Prostate gland (tissue), 2 donors: Measurements from ENCODE around the gene EPHB4. TPM values are rescaled to one million over a fixed set of nuclear protein-coding genes. Genes with fewer than 3 reads are reported as not detected.

Experiments used
- DNase-seq: peaks from one replicate; pipeline ENCODE4 v3.0.0-alpha.2; 2019; ENCODE audit warnings: low spot score
- H3K27ac ChIP-seq, 2 donors: fragments of 200-600 bp; sonication (generic); 2 replicates each; pipeline ENCODE4 v1.5.1; 2017 to 2019
- H3K27me3 ChIP-seq: fragments of 200-600 bp; sonication (generic); replicated peaks from 2 replicates; pipeline ENCODE4 v1.5.1; 2019; ENCODE audit not compliant: insufficient read depth
- H3K36me3 ChIP-seq, 2 donors: fragments of 200-600 bp; sonication (generic); 1 replicate in 1 of 2; 2 replicates in 1 of 2; pipeline versions ENCODE4 v1.5.1 to v1.8.1; 2017 to 2019
- H3K4me1 ChIP-seq: fragments of 200-600 bp; sonication (generic); replicated peaks from 2 replicates; pipeline ENCODE4 v1.5.1; 2019
- H3K4me3 ChIP-seq, 2 donors: fragments of 200-600 bp; sonication (generic); 2 replicates each; pipeline ENCODE4 v1.5.1; 2017 to 2019
- H3K9me3 ChIP-seq: fragments of 200-600 bp; sonication (generic); 2 replicates; pipeline ENCODE4 v1.5.1; 2017
- CTCF ChIP-seq, 4 experiments: fragments of 200-600 bp in 2 of 4; fragments of 450-650 bp in 2 of 4; sonication (generic) in 2 of 4; IDR thresholded peaks; 1 replicate in 3 of 4; 2 replicates in 1 of 4; pipeline ENCODE4 v1.5.1; 2016 to 2019; ENCODE audit warnings: antibody characterized with exemption in 4 of 4, mild to moderate bottlenecking in 2 of 4, moderate library complexity in 2 of 4
- POLR2A ChIP-seq: fragments of 450-650 bp; IDR thresholded peaks from one replicate; pipeline ENCODE4 v1.6.1; 2016; ENCODE audit warnings: antibody characterized with exemption, mild to moderate bottlenecking
- POLR2AphosphoS5 ChIP-seq: sonication (generic); formaldehyde crosslinking; IDR thresholded peaks from one replicate; pipeline ENCODE4 v1.6.1; 2017; ENCODE audit warnings: antibody characterized with exemption
- WGBS: methylation state at CpG from one replicate; pipeline ENCODE4 v1.1.5; 2018; 5-methylcytosine and 5-hydroxymethylcytosine counted together
- intact Hi-C: fragments of 100-400 bp; cut with DNase I; formaldehyde crosslinking; loops from one replicate; pipeline ENCODE4 v1.14.2; 2022
- total RNA-seq, 2 donors: library from RNA; depleted of rRNA; stranded (reverse); fragments of >200 nt; gene quantifications; one replicate each; pipeline ENCODE4 v1.1.0, GENCODE V29; 2016

EPHB4 gene
- total RNA-seq, 2 donors from 2014 or later: 78.6 to 80.8 TPM

GRCh38 chr7:100873599-100874299 lies 46.4 kb upstream of the EPHB4 start:
- peaks cover 0 to 10% of the 10 kb centered on the region in 2 donors for H3K36me3 ChIP-seq
- no peaks in the 10 kb centered on the region for H3K27me3 ChIP-seq
- intact Hi-C loops: no loop called here
- TF ChIP-seq CTCF (IDR thresholded peaks at IDR 0.05): no peak
- TF ChIP-seq POLR2A: no peak
- TF ChIP-seq POLR2AphosphoS5: no peak
- peaks cover 16% of the 10 kb centered on the region for H3K4me1 ChIP-seq
- H3K4me3 ChIP-seq: peak overlapping the region in 1 of 2 donors; percentile 79
- no peak for DNase-seq
- H3K27ac ChIP-seq: peak overlapping the region in 1 of 2 donors; percentile 90
- H3K9me3 ChIP-seq: no peaks in the 10 kb centered on the region
- 85% methylated on average over 10 of the region's 10 CpGs for WGBS

GRCh38 chr7:100867776-100868485 lies 40.6 kb upstream of the EPHB4 start:
- no peaks in the 10 kb centered on the region for H3K27me3 ChIP-seq
- H3K4me3 ChIP-seq: peak overlapping the region; percentile 41 to 57
- intact Hi-C loops: no loop called here
- H3K27ac ChIP-seq: peak overlapping the region; percentile 86 to 98
- no peak for DNase-seq
- peaks cover 0 to 5% of the 10 kb centered on the region in 2 donors for H3K36me3 ChIP-seq
- H3K9me3 ChIP-seq: no peaks in the 10 kb centered on the region
- peaks cover 20% of the 10 kb centered on the region for H3K4me1 ChIP-seq
- 6% methylated on average over 21 of the region's 27 CpGs for WGBS
- TF ChIP-seq POLR2AphosphoS5: no peak
- no peak for TF ChIP-seq POLR2A
- TF ChIP-seq CTCF (IDR thresholded peaks at IDR 0.05): no peak

- Histone ChIP-seq H3K36me3 (peaks cover 0 to 5% of the 10 kb centered on the region in 2 donors), H3K9me3 (no peaks in the 10 kb centered on the region), H3K4me1 (peaks cover 20% of the 10 kb centered on the region), H3K27me3 (no peaks in the 10 kb centered on the region), H3K4me3 (peak within 1 kb of the TSS; percentile 41 to 57), H3K27ac (peak within 1 kb of the TSS; percentile 86 to 98)
- WGBS: 2% methylated on average over 39 of the region's 42 CpGs
- peak; percentile 81 for DNase-seq
- intact Hi-C loops: no loop called here
- TF ChIP-seq POLR2AphosphoS5: peak; percentile 86
- no peak for TF ChIP-seq CTCF (IDR thresholded peaks at IDR 0.05)
- TF ChIP-seq POLR2A: peak; percentile 64
Observed at GRCh38 chr7:100867040-100867775, 39.9 kb upstream of the EPHB4 start, which contains the start of gene TRIP6. TRIP6 (plus strand) TSS chr7:100867387; CDS start chr7:100867498, 111 bp downstream.

GRCh38 chr7:100866729-100867039 lies 39.4 kb upstream of the EPHB4 start:
- H3K4me1 ChIP-seq: peaks cover 20% of the 10 kb centered on the region
- intact Hi-C loops: no loop called here
- 26% methylated on average over 4 of the region's 5 CpGs for WGBS
- H3K36me3 ChIP-seq: peaks cover 0 to 5% of the 10 kb centered on the region in 2 donors
- peak overlapping the region; percentile 41 to 57 for H3K4me3 ChIP-seq
- no peak for TF ChIP-seq POLR2AphosphoS5
- no peak for TF ChIP-seq CTCF (IDR thresholded peaks at IDR 0.05)
- TF ChIP-seq POLR2A: no peak
- DNase-seq: no peak
- H3K27ac ChIP-seq: peak overlapping the region; percentile 86 to 98
- no peaks in the 10 kb centered on the region for H3K9me3 ChIP-seq
- H3K27me3 ChIP-seq: no peaks in the 10 kb centered on the region
